ENCODE results near the gene DGKG. TPM values are rescaled to one million over a fixed set of nuclear protein-coding genes. Genes with fewer than 3 reads are reported as not detected.

DGKG gene
- polyA plus RNA-seq, 2 of the 4 experiments (the other 2 are of a cell fraction) = 11.5 to 13.3 TPM

DNA sequence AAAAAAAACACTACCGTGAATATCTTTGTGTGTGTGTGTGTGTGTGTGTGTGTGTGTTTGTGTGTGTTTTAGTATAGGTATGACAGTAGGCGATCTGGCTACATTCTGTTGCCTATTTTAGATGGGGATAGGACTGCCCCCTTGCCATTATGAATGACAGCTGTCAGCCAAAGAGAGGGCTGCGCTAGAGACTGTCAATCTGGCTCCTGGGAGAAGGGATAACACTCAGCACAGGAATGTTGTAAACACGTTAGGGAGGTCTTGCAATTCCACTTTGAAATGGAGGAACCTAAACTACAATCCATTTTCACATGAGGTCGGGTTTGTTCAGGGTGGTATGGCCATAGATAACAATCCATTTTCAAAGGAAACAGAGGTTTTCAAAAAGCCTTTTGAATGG, 239.0 kb downstream of the DGKG start:
- Histone ChIP-seq H3K9me3 (no peaks in the 10 kb centered on the region), H3K4me3 (no peak overlapping the region), H3K4me2 (no peak overlapping the region), H3K27ac (no peak overlapping the region), H3K4me1 (no peaks in the 10 kb centered on the region)
- 83% methylated on average over 5 of the region's 5 CpGs for WGBS (ENCODE audit: missing lambda C conversion rate)
- DNase-seq (ENCODE audit: low read depth in 1 of 2, low spot score in 1 of 2) (no peak), ATAC-seq (no peak), FAIRE-seq (no peak)
- POLR2A ChIA-PET = no interaction called here
- no peak for TF ChIP-seq JUN (IDR thresholded peaks at IDR 0.05)
- no peak for TF ChIP-seq CBX8 (IDR thresholded peaks at IDR 0.05)
- no peak for TF ChIP-seq RFX5 (IDR thresholded peaks at IDR 0.05)
- TF ChIP-seq NPAS2 (CRISPR knock-in tag; IDR thresholded peaks at IDR 0.05; ENCODE audit: borderline replicate concordance) = no peak
- TF ChIP-seq CBX2 (IDR thresholded peaks at IDR 0.05; ENCODE audit: borderline replicate concordance, low read depth) = no peak
- no peak for TF ChIP-seq HOXA7 (CRISPR knock-in tag; IDR thresholded peaks at IDR 0.05)
- TF ChIP-seq TFCP2L1 (CRISPR knock-in tag; IDR thresholded peaks at IDR 0.05) = no peak
- TF ChIP-seq, protein P1, sequence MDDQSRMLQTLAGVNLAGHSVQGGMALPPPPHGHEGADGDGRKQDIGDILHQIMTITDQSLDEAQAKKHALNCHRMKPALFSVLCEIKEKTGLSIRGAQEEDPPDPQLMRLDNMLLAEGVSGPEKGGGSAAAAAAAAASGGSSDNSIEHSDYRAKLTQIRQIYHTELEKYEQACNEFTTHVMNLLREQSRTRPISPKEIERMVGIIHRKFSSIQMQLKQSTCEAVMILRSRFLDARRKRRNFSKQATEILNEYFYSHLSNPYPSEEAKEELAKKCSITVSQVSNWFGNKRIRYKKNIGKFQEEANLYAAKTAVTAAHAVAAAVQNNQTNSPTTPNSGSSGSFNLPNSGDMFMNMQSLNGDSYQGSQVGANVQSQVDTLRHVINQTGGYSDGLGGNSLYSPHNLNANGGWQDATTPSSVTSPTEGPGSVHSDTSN (IDR thresholded peaks at IDR 0.05) = no peak
- TF ChIP-seq SREBF2 (IDR thresholded peaks at IDR 0.05) = no peak
- TF ChIP-seq CHD2 (IDR thresholded peaks at IDR 0.05; ENCODE audit: low read length, partially characterized antibody) = no peak
- TF ChIP-seq RCOR1 (IDR thresholded peaks at IDR 0.05; ENCODE audit: low read depth, low read length) = no peak
- TF ChIP-seq NR3C1 (IDR thresholded peaks at IDR 0.05) = no peak
- no peak for TF ChIP-seq FOSL2 (IDR thresholded peaks at IDR 0.05)
- TF ChIP-seq FOSL2 (CRISPR knock-in tag; IDR thresholded peaks at IDR 0.05) = no peak
- no peak for TF ChIP-seq NFE2L2 (conservative IDR thresholded peaks at IDR 0.05; ENCODE audit: low read length)
- TF ChIP-seq ZSCAN20 (CRISPR knock-in tag; IDR thresholded peaks at IDR 0.05) = no peak
- no peak for TF ChIP-seq RAD21 (conservative IDR thresholded peaks at IDR 0.05 in 1 of 2, IDR thresholded peaks at IDR 0.05 in 1 of 2)
- no peak for TF ChIP-seq HEYL (CRISPR knock-in tag; IDR thresholded peaks at IDR 0.05)
- TF ChIP-seq, protein P2, sequence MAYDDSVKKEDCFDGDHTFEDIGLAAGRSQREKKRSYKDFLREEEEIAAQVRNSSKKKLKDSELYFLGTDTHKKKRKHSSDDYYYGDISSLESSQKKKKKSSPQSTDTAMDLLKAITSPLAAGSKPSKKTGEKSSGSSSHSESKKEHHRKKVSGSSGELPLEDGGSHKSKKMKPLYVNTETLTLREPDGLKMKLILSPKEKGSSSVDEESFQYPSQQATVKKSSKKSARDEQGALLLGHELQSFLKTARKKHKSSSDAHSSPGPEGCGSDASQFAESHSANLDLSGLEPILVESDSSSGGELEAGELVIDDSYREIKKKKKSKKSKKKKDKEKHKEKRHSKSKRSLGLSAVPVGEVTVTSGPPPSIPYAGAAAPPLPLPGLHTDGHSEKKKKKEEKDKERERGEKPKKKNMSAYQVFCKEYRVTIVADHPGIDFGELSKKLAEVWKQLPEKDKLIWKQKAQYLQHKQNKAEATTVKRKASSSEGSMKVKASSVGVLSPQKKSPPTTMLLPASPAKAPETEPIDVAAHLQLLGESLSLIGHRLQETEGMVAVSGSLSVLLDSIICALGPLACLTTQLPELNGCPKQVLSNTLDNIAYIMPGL (CRISPR knock-in tag; IDR thresholded peaks at IDR 0.05; ENCODE audit: borderline replicate concordance) = no peak
- TF ChIP-seq CHD4 (IDR thresholded peaks at IDR 0.05; ENCODE audit: borderline replicate concordance) = no peak
- no peak for TF ChIP-seq MAFK (IDR thresholded peaks at IDR 0.05; ENCODE audit: partially characterized antibody)
- CTCF ChIA-PET = interaction anchor here (0.7 kb wide), 1 partner anchor 10 kb away, joined by 3 read pairs; no protein-coding TSS in a partner anchor

DNA sequence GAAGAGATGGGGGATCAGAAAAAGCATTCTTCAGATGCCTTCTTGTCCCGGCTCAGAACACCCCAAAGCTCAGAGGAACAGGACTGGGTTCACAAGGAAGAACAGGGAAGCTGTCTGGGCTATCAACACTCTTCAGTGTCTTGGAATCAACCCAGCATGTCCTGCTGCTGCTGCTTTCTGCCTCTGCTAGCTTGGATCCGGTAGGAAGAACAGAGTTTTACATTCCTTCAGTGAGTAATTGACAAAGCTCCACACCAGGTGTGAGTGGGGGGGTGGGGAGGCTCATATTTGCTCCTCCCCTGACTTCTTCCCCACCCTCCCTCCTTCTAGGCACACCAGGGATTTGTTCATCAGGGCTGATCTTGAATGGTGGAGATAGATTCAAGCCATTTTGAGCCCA, 240.1 kb downstream of the DGKG start:
- Histone ChIP-seq H3K4me3 (no peak overlapping the region), H3K9me3 (no peaks in the 10 kb centered on the region), H3K27ac (no peak overlapping the region), H3K4me1 (no peaks in the 10 kb centered on the region), H3K4me2 (no peak overlapping the region)
- WGBS (ENCODE audit: missing lambda C conversion rate) = 43% methylated on average over 2 of the region's 2 CpGs
- DNase-seq (ENCODE audit: low read depth in 1 of 2, low spot score in 1 of 2) = no peak
- no peak for ATAC-seq
- TF ChIP-seq NR3C1 (IDR thresholded peaks at IDR 0.05) (no peak), CHD4 (IDR thresholded peaks at IDR 0.05; ENCODE audit: borderline replicate concordance) (no peak), JUN (IDR thresholded peaks at IDR 0.05) (no peak), KDM5A (IDR thresholded peaks at IDR 0.05) (no peak), POLR2AphosphoS2 (conservative IDR thresholded peaks at IDR 0.05; ENCODE audit: low read length) (no peak), EHMT2 (IDR thresholded peaks at IDR 0.05; ENCODE audit: low read depth) (no peak), FOSL2 (IDR thresholded peaks at IDR 0.05) (no peak), FOSL2 (CRISPR knock-in tag; IDR thresholded peaks at IDR 0.05) (no peak), NFE2L2 (conservative IDR thresholded peaks at IDR 0.05; ENCODE audit: low read length) (no peak), MAZ (IDR thresholded peaks at IDR 0.05; ENCODE audit: borderline replicate concordance, low read depth, low read length) (no peak), HDAC2 (IDR thresholded peaks at IDR 0.05) (no peak)
- TF ChIP-seq, protein P3, sequence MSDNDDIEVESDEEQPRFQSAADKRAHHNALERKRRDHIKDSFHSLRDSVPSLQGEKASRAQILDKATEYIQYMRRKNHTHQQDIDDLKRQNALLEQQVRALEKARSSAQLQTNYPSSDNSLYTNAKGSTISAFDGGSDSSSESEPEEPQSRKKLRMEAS (IDR thresholded peaks at IDR 0.05) = no peak
- TF ChIP-seq, protein P4, sequence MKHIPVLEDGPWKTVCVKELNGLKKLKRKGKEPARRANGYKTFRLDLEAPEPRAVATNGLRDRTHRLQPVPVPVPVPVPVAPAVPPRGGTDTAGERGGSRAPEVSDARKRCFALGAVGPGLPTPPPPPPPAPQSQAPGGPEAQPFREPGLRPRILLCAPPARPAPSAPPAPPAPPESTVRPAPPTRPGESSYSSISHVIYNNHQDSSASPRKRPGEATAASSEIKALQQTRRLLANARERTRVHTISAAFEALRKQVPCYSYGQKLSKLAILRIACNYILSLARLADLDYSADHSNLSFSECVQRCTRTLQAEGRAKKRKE (CRISPR knock-in tag; IDR thresholded peaks at IDR 0.05; ENCODE audit: low read depth) = no peak
- TF ChIP-seq, protein P5, sequence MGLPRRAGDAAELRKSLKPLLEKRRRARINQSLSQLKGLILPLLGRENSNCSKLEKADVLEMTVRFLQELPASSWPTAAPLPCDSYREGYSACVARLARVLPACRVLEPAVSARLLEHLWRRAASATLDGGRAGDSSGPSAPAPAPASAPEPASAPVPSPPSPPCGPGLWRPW (IDR thresholded peaks at IDR 0.05) = no peak
- ChIA-PET POLR2A (no interaction called here), CTCF (no interaction called here)
- FAIRE-seq = no peak

All from A549 (cell line).